Peyer's patch (tissue), 4 donors: ENCODE measurements around the gene CYP11A1. TPM values are rescaled to one million over a fixed set of nuclear protein-coding genes. Genes with fewer than 3 reads are reported as not detected.

Experiments
- DNase-seq, 3 donors: peaks; one replicate each; pipeline ENCODE4 v3.0.0-alpha.2; 2017 to 2019
- H3K27ac ChIP-seq, 4 donors: fragments of 200-600 bp; sonication (generic); one replicate each; pipeline ENCODE4 v1.5.1; 2016 to 2019
- H3K27me3 ChIP-seq, 2 donors: fragments of 200-600 bp; sonication (generic); one replicate each; pipeline ENCODE4 v1.5.1; 2019
- H3K36me3 ChIP-seq, 3 donors: fragments of 200-600 bp; sonication (generic); one replicate each; pipeline ENCODE4 v1.5.1; 2016 to 2019
- H3K4me1 ChIP-seq, 4 donors: fragments of 200-600 bp; sonication (generic); one replicate each; pipeline ENCODE4 v1.5.1; 2016 to 2019
- H3K4me3 ChIP-seq, 4 donors: fragments of 200-600 bp; sonication (generic); 1 replicate in 3 of 4; 2 replicates in 1 of 4; pipeline ENCODE4 v1.5.1; 2016 to 2019; ENCODE audit warnings: mild to moderate bottlenecking in 1 of 4
- H3K9me3 ChIP-seq, 4 donors: fragments of 200-600 bp; sonication (generic); one replicate each; pipeline ENCODE4 v1.5.1; 2016 to 2019; ENCODE audit warnings: mild to moderate bottlenecking in 1 of 4
- POLR2A ChIP-seq, 2 donors: fragments of 450-650 bp; IDR thresholded peaks; one replicate each; pipeline ENCODE4 v1.5.1; 2017; ENCODE audit warnings: antibody characterized with exemption in 2 of 2, mild to moderate bottlenecking in 2 of 2, moderate library complexity in 2 of 2
- total RNA-seq, 4 donors: library from RNA; depleted of rRNA; stranded (reverse); fragments of >200 nt; gene quantifications; one replicate each; pipeline ENCODE4 v1.1.0, GENCODE V29; 2016
- TF ChIP-seq, protein P1 (sequence below), 6 experiments: fragments of 450-650 bp in 4 of 6; fragments of 200-600 bp in 2 of 6; sonication (generic) in 1 of 6; IDR thresholded peaks; one replicate each; pipeline ENCODE4 v1.5.1; 2017 to 2019; ENCODE audit warnings: antibody characterized with exemption in 6 of 6, mild to moderate bottlenecking in 3 of 6, moderate library complexity in 1 of 6

The CYP11A1 gene
- total RNA-seq, 4 donors from 2014 or later = 0.88 to 6.6 (median 3.3) TPM

DNA sequence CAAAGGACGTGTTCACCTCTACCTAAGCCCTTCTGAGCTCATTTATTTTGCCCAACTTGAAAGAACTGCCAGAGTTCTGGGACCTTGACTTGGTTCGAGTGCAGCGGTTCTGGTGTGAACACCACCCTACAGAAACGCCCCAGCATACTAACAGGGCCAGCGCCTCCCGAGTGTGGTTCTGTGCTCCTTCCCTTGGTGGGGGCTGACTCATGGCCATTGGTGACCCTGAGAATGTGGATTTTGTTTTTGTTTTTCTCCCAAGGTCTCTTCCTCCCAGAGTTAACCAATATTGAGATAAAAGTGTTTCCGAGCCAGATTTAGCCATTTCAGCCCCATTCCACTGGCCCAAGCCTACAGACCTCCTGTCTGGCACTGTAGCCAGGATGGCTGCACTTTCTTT lies 38.4 kb upstream of the CYP11A1 start:
- DNase-seq = no peak
- H3K4me3 ChIP-seq = no peak overlapping the region
- no peaks in the 10 kb centered on the region for H3K36me3 ChIP-seq
- peak overlapping the region in 1 of 4 donors; percentile 14 for H3K27ac ChIP-seq
- TF ChIP-seq, protein P1, sequence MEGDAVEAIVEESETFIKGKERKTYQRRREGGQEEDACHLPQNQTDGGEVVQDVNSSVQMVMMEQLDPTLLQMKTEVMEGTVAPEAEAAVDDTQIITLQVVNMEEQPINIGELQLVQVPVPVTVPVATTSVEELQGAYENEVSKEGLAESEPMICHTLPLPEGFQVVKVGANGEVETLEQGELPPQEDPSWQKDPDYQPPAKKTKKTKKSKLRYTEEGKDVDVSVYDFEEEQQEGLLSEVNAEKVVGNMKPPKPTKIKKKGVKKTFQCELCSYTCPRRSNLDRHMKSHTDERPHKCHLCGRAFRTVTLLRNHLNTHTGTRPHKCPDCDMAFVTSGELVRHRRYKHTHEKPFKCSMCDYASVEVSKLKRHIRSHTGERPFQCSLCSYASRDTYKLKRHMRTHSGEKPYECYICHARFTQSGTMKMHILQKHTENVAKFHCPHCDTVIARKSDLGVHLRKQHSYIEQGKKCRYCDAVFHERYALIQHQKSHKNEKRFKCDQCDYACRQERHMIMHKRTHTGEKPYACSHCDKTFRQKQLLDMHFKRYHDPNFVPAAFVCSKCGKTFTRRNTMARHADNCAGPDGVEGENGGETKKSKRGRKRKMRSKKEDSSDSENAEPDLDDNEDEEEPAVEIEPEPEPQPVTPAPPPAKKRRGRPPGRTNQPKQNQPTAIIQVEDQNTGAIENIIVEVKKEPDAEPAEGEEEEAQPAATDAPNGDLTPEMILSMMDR (IDR thresholded peaks at IDR 0.05) = no peak
- no peak for TF ChIP-seq POLR2A (IDR thresholded peaks at IDR 0.05)
- no peaks in the 10 kb centered on the region for H3K27me3 ChIP-seq
- H3K9me3 ChIP-seq = no peaks in the 10 kb centered on the region
- H3K4me1 ChIP-seq = peaks cover 0 to 38% (median 22%) of the 10 kb centered on the region in 4 donors

DNA sequence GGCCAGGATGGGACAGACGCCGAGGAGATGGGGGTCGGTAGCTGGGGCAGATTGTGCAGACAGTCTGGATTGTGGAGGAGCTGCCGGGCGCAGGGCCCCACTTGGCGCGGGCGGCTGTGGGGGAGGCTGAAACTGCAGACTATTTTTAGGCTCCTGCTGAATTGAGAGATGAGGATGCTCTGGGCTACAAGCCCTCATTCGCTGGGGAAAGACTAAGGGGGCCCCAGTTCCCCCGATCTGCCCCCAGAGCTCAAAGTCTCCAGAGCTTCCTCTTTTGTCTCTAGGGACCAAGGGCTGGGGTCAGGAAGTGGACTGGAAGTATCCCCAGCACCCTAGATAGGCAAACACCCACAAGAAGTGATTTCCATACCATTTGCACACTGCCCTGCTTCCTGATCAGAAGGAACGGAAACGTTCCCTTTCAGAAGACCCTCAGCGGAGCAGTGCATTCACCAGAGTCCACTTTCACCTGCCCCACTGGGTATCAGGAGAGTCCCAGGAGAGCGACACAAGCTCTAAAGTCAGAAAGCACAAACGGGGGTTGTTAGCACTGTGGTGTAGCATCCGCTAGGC lies 36.6 kb upstream of the CYP11A1 start:
- no peaks in the 10 kb centered on the region for H3K9me3 ChIP-seq
- no peaks in the 10 kb centered on the region for H3K27me3 ChIP-seq
- no peak for TF ChIP-seq POLR2A (IDR thresholded peaks at IDR 0.05)
- TF ChIP-seq, protein P1 (IDR thresholded peaks at IDR 0.05) = no peak
- H3K27ac ChIP-seq = peak overlapping the region; percentile 36 to 83 (median 64)
- no peaks in the 10 kb centered on the region for H3K36me3 ChIP-seq
- H3K4me1 ChIP-seq = peaks cover 0 to 50% (median 30%) of the 10 kb centered on the region in 4 donors
- DNase-seq = peak in 2 of 3 donors; percentile 58 to 59
- H3K4me3 ChIP-seq = peak overlapping the region in 1 of 4 donors; percentile 21

DNA sequence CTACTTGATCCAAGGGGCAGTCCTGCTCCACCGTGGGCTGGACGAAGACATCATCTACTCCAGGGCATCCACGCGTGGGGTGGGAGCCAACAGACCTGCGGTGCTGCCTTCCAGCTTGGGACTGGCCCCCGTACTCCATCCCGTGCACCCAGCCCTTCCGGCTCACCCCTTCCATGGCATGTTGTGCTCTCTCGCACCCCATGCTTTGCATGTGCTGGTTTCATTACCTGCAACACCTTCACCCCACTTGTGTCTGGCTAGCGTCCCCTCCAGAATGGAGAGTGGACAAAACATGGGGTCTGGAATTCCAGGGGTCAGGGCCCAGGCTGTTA lies 36.1 kb upstream of the CYP11A1 start:
- peak overlapping the region in 1 of 4 donors; percentile 21 for H3K4me3 ChIP-seq
- H3K27ac ChIP-seq = peak overlapping the region; percentile 36 to 83 (median 64)
- no peaks in the 10 kb centered on the region for H3K9me3 ChIP-seq
- H3K36me3 ChIP-seq = no peaks in the 10 kb centered on the region
- TF ChIP-seq, protein P1 (IDR thresholded peaks at IDR 0.05) = no peak
- TF ChIP-seq POLR2A (IDR thresholded peaks at IDR 0.05) = no peak
- peaks cover 0 to 50% (median 30%) of the 10 kb centered on the region in 4 donors for H3K4me1 ChIP-seq
- DNase-seq = peak in 2 of 3 donors; percentile 54 to 57
- no peaks in the 10 kb centered on the region for H3K27me3 ChIP-seq

DNA sequence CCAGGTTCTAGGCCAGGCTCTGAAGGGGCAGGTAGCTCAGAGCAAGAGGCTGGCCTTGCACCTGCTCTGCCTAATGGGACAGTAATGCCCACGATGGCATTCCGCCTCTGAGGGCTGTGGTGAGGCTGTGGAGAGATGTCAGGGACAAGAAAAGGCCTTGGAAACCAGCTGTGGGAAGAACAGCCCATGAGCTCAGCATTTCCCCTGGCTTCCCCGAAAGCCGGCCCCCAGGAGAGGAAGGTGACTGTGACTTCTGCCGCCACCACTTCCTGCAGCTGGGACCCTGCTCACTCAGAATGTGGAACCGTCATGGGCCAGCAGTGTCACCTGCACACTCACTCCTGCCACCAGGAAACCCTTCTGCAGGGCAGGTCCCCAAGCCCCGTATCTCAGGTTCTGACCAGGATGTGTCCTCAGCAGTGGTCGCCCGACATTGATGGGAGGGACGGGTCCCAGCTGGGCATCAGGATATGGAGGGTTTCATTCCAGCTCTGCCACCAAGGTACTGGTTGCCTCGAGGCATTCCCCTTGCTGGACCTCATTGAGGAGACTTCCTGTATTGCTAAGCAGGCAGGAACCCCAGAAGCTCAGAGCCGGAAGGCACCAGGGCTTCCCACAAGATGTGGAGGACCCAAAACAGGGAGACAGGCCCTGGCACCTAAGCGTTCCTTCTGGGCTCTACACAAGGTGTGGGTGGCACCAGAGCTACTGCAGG lies 35.6 kb upstream of the CYP11A1 start:
- no peak for TF ChIP-seq POLR2A (IDR thresholded peaks at IDR 0.05)
- TF ChIP-seq, protein P1 (IDR thresholded peaks at IDR 0.05) = peak in 1 of 6 experiments; percentile 8
- H3K9me3 ChIP-seq = no peaks in the 10 kb centered on the region
- no peaks in the 10 kb centered on the region for H3K27me3 ChIP-seq
- no peaks in the 10 kb centered on the region for H3K36me3 ChIP-seq
- peaks cover 0 to 52% (median 30%) of the 10 kb centered on the region in 4 donors for H3K4me1 ChIP-seq
- peak in 2 of 3 donors; percentile 93 to 94 for DNase-seq
- H3K4me3 ChIP-seq = peak overlapping the region in 1 of 4 donors; percentile 21
- H3K27ac ChIP-seq = peak overlapping the region; percentile 36 to 83 (median 64)

DNA sequence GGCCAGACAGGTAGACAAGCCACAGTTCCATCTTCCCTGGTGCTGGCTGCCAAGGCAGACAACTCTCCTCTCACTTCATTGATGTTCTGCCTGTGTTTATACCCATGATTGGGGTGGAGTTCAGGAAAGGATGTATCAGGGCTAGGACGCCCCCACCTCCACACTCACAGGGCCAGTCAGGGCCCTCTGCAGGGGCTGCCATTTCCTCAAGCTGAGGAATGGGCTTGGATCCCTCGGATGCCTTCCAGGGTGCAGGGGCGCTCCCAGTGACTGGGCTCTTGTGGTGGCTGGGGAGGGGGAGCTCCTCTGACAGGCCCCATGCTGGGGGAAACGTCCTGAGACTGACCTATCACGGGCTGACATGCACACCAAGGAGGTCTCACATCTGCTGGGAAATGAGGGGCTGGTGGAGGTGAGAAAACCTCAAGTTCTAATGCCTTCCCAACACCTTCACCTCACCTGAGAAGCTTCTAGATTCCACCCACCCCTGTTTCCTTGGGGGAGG lies 34.9 kb upstream of the CYP11A1 start:
- Histone ChIP-seq H3K9me3 (no peaks in the 10 kb centered on the region), H3K36me3 (no peaks in the 10 kb centered on the region), H3K4me1 (peaks cover 0 to 58% (median 34%) of the 10 kb centered on the region in 4 donors), H3K27me3 (no peaks in the 10 kb centered on the region), H3K27ac (peak overlapping the region; percentile 36 to 83 (median 64)), H3K4me3 (no peak overlapping the region)
- TF ChIP-seq, protein P1 (IDR thresholded peaks at IDR 0.05) = no peak
- no peak for TF ChIP-seq POLR2A (IDR thresholded peaks at IDR 0.05)
- no peak for DNase-seq
